BLaER1 (cell line): Measurements from ENCODE around the gene PCSK6.
"Not testable (repeated sequence)": the region's sequence is repeated elsewhere in the genome, so short reads cannot be mapped to it uniquely, and the experiment has no call there.

Experiments
- H3K27ac ChIP-seq: shearing (Covaris generic); formaldehyde crosslinking; 2 replicates; pipeline ENCODE4 v1.8.1; 2022
- H3K27me3 ChIP-seq: shearing (Covaris generic); formaldehyde crosslinking; 2 replicates; pipeline ENCODE4 v1.8.1; 2022
- H3K36me3 ChIP-seq: shearing (Covaris generic); formaldehyde crosslinking; 2 replicates; pipeline ENCODE4 v1.8.1; 2022
- H3K4me1 ChIP-seq: shearing (Covaris generic); formaldehyde crosslinking; 2 replicates; pipeline ENCODE4 v1.8.1; 2022
- H3K4me2 ChIP-seq: shearing (Covaris generic); formaldehyde crosslinking; 2 replicates; pipeline ENCODE4 v1.8.1; 2022
- H3K4me3 ChIP-seq: shearing (Covaris generic); formaldehyde crosslinking; 2 replicates; pipeline ENCODE4 v1.8.1; 2022
- H3K9ac ChIP-seq: shearing (Covaris generic); formaldehyde crosslinking; 2 replicates; pipeline ENCODE4 v1.8.1; 2022
- H3K9me3 ChIP-seq: shearing (Covaris generic); formaldehyde crosslinking; 2 replicates; pipeline ENCODE4 v1.8.1; 2022
- H4K20me1 ChIP-seq: shearing (Covaris generic); formaldehyde crosslinking; 2 replicates; pipeline ENCODE4 v1.8.1; 2022
- Cebpa-rat ChIP-seq: shearing (Covaris generic); IDR thresholded peaks from 2 replicates; pipeline ENCODE4 v1.8.1; 2022

PCSK6 gene

DNA sequence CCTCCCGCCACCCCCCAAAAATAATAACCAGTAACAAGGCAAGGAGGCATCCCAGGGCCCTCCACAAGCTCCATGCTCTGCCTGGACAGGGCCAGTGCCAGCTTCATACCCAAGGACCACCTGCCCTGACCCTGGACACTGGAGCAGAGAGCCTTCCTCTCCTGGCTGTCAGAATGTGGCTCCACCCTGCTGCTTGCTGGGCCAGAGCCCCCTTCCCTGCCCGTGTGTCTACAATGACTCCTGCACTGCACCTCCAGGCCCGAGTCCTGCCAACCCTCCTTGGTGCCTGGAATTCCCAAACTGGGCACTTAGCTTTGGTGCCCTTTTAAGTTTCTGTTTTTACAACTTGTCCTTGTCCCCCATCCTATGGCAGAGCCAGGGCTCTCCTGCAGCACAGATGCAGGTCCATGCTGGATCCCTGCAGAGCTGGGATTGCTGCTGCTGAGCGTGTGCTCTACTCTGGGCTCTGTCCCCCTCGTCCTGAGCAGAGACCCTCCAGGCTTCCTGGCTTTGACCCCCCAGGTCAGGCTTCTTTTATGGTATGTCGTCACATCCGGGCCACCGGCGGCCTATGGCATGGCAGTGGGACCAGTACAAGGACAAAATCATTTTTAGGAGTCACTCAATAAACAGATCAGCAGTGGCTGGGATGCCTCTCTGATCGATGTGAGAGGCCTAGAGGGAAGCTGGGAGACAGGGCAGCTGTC is 183.0 kb downstream of the PCSK6 start:
- Histone ChIP-seq H3K36me3 (no peaks in the 10 kb centered on the region), H4K20me1 (no peaks in the 10 kb centered on the region), H3K4me1 (peaks cover 26% of the 10 kb centered on the region), H3K4me3 (no peak overlapping the region), H3K9me3 (no peaks in the 10 kb centered on the region), H3K27me3 (no peaks in the 10 kb centered on the region), H3K9ac (no peak overlapping the region), H3K27ac (no peak overlapping the region), H3K4me2 (peak overlapping the region; percentile 37)
- no peak for TF ChIP-seq Cebpa-rat

DNA sequence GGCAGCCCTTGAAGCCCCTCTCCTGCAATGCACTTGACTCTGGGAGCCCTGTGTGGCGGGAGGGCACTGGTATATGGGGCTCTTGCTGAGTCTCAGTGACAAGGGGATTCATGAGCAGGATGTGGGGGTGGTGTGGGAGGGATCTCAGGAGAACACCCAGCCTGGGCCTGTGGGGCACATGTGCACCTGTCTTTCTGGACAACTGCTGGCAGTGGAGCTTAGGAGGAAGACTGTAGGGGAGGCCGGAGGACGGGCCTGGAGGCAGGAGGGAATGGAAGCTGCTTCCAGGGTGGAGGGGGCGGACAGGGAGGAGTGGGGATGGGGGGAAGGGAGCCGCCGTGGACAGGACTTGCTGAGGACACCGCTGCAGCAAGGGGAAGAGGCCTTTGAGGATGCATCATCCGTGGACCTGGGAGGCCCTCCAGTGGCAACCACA is 183.7 kb downstream of the PCSK6 start:
- no peak for TF ChIP-seq Cebpa-rat
- Histone ChIP-seq H3K4me2 (no peak overlapping the region), H3K9me3 (no peaks in the 10 kb centered on the region), H3K27me3 (no peaks in the 10 kb centered on the region), H3K9ac (no peak overlapping the region), H3K27ac (no peak overlapping the region), H3K4me3 (no peak overlapping the region), H4K20me1 (no peaks in the 10 kb centered on the region), H3K36me3 (no peaks in the 10 kb centered on the region), H3K4me1 (peaks cover 27% of the 10 kb centered on the region)

GRCh38 chr15:101303408-101303807 is 186.1 kb downstream of the PCSK6 start:
- Histone ChIP-seq H3K36me3 (no peaks in the 10 kb centered on the region), H3K4me3 (no peak overlapping the region), H3K27ac (no peak overlapping the region), H3K9ac (no peak overlapping the region), H3K9me3 (no peaks in the 10 kb centered on the region), H3K4me2 (no peak overlapping the region), H4K20me1 (no peaks in the 10 kb centered on the region), H3K4me1 (peaks cover 30% of the 10 kb centered on the region), H3K27me3 (no peaks in the 10 kb centered on the region)
- no peak for TF ChIP-seq Cebpa-rat

DNA sequence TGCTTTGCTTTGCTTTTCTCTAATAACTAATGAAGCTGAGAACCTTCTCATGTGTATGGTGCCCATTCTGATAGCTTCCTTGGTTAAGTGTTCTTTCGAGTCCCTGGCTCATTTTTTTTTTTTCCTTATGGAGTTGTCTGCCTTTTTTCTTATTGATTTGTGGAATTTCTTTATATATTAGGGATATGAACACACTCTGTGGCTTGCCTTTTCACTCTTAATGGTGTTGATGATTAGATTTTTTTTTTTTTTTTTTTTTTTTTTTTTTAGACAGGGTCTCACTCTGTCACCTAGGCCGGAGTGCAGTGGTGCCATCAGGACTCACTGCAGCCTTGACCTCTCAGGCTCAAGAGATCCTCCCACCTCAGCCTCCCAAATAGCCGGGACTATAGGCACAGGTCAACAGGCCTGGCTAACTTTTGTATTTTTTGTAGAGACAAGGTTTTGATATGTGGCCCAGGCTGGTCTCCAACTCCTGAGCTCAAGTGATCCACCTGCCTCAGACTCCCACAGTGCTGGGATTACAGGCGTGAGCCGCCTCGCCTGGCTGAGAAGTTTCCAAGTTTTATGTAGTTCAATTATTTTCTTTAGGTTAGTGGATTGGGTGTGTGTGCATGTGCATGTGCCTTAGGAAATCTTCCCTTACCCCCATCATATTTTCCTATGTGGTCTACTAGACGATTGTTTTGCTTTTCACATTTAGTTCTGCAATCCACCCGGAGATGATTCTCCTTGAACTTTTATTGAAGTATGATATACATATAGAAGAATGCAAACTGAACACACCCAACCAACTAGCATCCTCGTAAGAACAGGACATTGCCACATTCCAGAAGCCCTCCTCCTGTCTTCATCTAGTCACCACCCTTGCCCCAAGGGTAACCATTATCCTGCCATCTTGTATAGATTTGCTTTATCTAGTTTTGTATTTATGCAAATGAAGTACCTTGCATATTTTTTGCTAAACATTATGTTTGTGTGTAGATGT is 192.8 kb downstream of the PCSK6 start:
- H3K27ac ChIP-seq: no peak overlapping the region
- H3K4me2 ChIP-seq: peak overlapping the region; percentile 94
- no peak overlapping the region for H3K4me3 ChIP-seq
- H4K20me1 ChIP-seq: peaks cover 33% of the 10 kb centered on the region
- peaks cover 42% of the 10 kb centered on the region for H3K4me1 ChIP-seq
- no peak for TF ChIP-seq Cebpa-rat
- peaks cover 7% of the 10 kb centered on the region for H3K36me3 ChIP-seq
- H3K27me3 ChIP-seq: no peaks in the 10 kb centered on the region
- no peak overlapping the region; the same call in 1 of the 2 replicates for H3K9ac ChIP-seq
- H3K9me3 ChIP-seq: no peaks in the 10 kb centered on the region

GRCh38 chr15:101295607-101296161 is 193.8 kb downstream of the PCSK6 start:
- peak overlapping the region; percentile 94 for H3K4me2 ChIP-seq
- peaks cover 43% of the 10 kb centered on the region for H4K20me1 ChIP-seq
- peak overlapping the region; percentile 90 for H3K4me3 ChIP-seq
- no peak for TF ChIP-seq Cebpa-rat
- H3K9ac ChIP-seq: peak overlapping the region; percentile 98
- no peaks in the 10 kb centered on the region for H3K27me3 ChIP-seq
- peaks cover 40% of the 10 kb centered on the region for H3K4me1 ChIP-seq
- H3K27ac ChIP-seq: peak overlapping the region; percentile 98
- no peaks in the 10 kb centered on the region for H3K9me3 ChIP-seq
- H3K36me3 ChIP-seq: peaks cover 17% of the 10 kb centered on the region

GRCh38 chr15:101294731-101295606 is 194.5 kb downstream of the PCSK6 start, which contains the start of gene SNRPA1:
SNRPA1 (minus strand) TSS chr15:101295248; CDS start chr15:101295178, 70 bp downstream.
- H3K4me1 ChIP-seq: peaks cover 37% of the 10 kb centered on the region
- no peak for TF ChIP-seq Cebpa-rat
- peak within 1 kb of the TSS; percentile 94 for H3K4me2 ChIP-seq
- H3K27ac ChIP-seq: peak within 1 kb of the TSS; percentile 98
- H3K27me3 ChIP-seq: no peaks in the 10 kb centered on the region
- H3K9ac ChIP-seq: peak within 1 kb of the TSS; percentile 98
- H3K9me3 ChIP-seq: no peaks in the 10 kb centered on the region
- H4K20me1 ChIP-seq: peaks cover 50% of the 10 kb centered on the region
- peaks cover 24% of the 10 kb centered on the region for H3K36me3 ChIP-seq
- peak within 1 kb of the TSS; percentile 90 for H3K4me3 ChIP-seq

GRCh38 chr15:101293122-101293521 is 196.4 kb downstream of the PCSK6 start:
- Histone ChIP-seq H3K4me1 (peaks cover 37% of the 10 kb centered on the region), H3K9ac (peak overlapping the region; percentile 98), H3K4me2 (peak overlapping the region; percentile 94), H3K4me3 (peak overlapping the region; percentile 90), H4K20me1 (peaks cover 69% of the 10 kb centered on the region), H3K9me3 (no peaks in the 10 kb centered on the region), H3K36me3 (peaks cover 41% of the 10 kb centered on the region), H3K27ac (0 out of 2 replicates have a peak overlapping the region, but pooled peaks have one; percentile 98), H3K27me3 (no peaks in the 10 kb centered on the region)
- TF ChIP-seq Cebpa-rat: no peak

GRCh38 chr15:101288905-101289513 is 200.5 kb downstream of the PCSK6 start:
- peaks cover 79% of the 10 kb centered on the region for H3K36me3 ChIP-seq

GRCh38 chr15:101287342-101287741 is 202.2 kb downstream of the PCSK6 start:
- Histone ChIP-seq H4K20me1 (peaks cover 100% of the 10 kb centered on the region), H3K36me3 (peaks cover 95% of the 10 kb centered on the region)
- not testable (repeated sequence) for H3K4me1 ChIP-seq

More at GRCh38 chr15:101288905-101289513, 200.5 kb downstream of the PCSK6 start:
- peaks cover 23% of the 10 kb centered on the region for H3K4me1 ChIP-seq
- H3K4me2 ChIP-seq: no peak overlapping the region
- H3K9me3 ChIP-seq: no peaks in the 10 kb centered on the region
- no peak for TF ChIP-seq Cebpa-rat
- no peaks in the 10 kb centered on the region for H3K27me3 ChIP-seq
- peaks cover 100% of the 10 kb centered on the region for H4K20me1 ChIP-seq
- H3K9ac ChIP-seq: no peak overlapping the region
- no peak overlapping the region for H3K27ac ChIP-seq
- no peak overlapping the region for H3K4me3 ChIP-seq

More at GRCh38 chr15:101287342-101287741, 202.2 kb downstream of the PCSK6 start:
- H3K27me3 ChIP-seq, H3K27ac ChIP-seq, H3K4me2 ChIP-seq, H3K9ac ChIP-seq, H3K9me3 ChIP-seq, H3K4me3 ChIP-seq: not testable (repeated sequence)
